ENCODE measurements around the gene TPD52L1.

Gene TPD52L1

GRCh38 chr6:125254321-125254720, 100.7 kb downstream of the TPD52L1 start:
- no peak overlapping the region for H3K9ac ChIP-seq (ENCODE audit: low read length)
- no peaks in the 10 kb centered on the region for H3K9me3 ChIP-seq (ENCODE audit: control insufficient read depth, low read length)
- H3K4me3 ChIP-seq (ENCODE audit: low read length): no peak overlapping the region
- no peaks in the 10 kb centered on the region for H3K36me3 ChIP-seq (ENCODE audit: control insufficient read depth, insufficient read depth, low read length)
- no peaks in the 10 kb centered on the region for H3K27me3 ChIP-seq (ENCODE audit: control insufficient read depth, insufficient read depth, low read length)
- no peaks in the 10 kb centered on the region for H3K4me1 ChIP-seq (ENCODE audit: control insufficient read depth, insufficient read depth, low read length)

GRCh38 chr6:125255201-125255600, 101.6 kb downstream of the TPD52L1 start:
- H3K27me3 ChIP-seq (ENCODE audit: control insufficient read depth, insufficient read depth, low read length): no peaks in the 10 kb centered on the region

GRCh38 chr6:125257351-125257750, 103.8 kb downstream of the TPD52L1 start:
- H3K4me1 ChIP-seq (ENCODE audit: control insufficient read depth, insufficient read depth, low read length): no peaks in the 10 kb centered on the region
- H3K36me3 ChIP-seq (ENCODE audit: control insufficient read depth, insufficient read depth, low read length): no peaks in the 10 kb centered on the region
- no peak overlapping the region for H3K9ac ChIP-seq (ENCODE audit: low read length)
- H3K4me3 ChIP-seq (ENCODE audit: low read length): no peak overlapping the region
- H3K27me3 ChIP-seq (ENCODE audit: control insufficient read depth, insufficient read depth, low read length): no peaks in the 10 kb centered on the region
- no peaks in the 10 kb centered on the region for H3K9me3 ChIP-seq (ENCODE audit: control insufficient read depth, low read length)

More at GRCh38 chr6:125255201-125255600, 101.6 kb downstream of the TPD52L1 start:
- Histone ChIP-seq H3K36me3 (ENCODE audit: control insufficient read depth, insufficient read depth, low read length) (no peaks in the 10 kb centered on the region), H3K9ac (ENCODE audit: low read length) (no peak overlapping the region), H3K9me3 (ENCODE audit: control insufficient read depth, low read length) (no peaks in the 10 kb centered on the region), H3K4me1 (ENCODE audit: control insufficient read depth, insufficient read depth, low read length) (no peaks in the 10 kb centered on the region), H3K4me3 (ENCODE audit: low read length) (no peak overlapping the region)

GRCh38 chr6:125258651-125259353, 105.2 kb downstream of the TPD52L1 start:
- no peaks in the 10 kb centered on the region for H3K36me3 ChIP-seq (ENCODE audit: control insufficient read depth, insufficient read depth, low read length)
- H3K9me3 ChIP-seq (ENCODE audit: control insufficient read depth, low read length): no peaks in the 10 kb centered on the region
- no peak overlapping the region for H3K4me3 ChIP-seq (ENCODE audit: low read length)
- no peaks in the 10 kb centered on the region for H3K27me3 ChIP-seq (ENCODE audit: control insufficient read depth, insufficient read depth, low read length)
- no peaks in the 10 kb centered on the region for H3K4me1 ChIP-seq (ENCODE audit: control insufficient read depth, insufficient read depth, low read length)
- no peak overlapping the region for H3K9ac ChIP-seq (ENCODE audit: low read length)

- Histone ChIP-seq H3K4me3 (ENCODE audit: low read length) (no peak overlapping the region), H3K4me1 (ENCODE audit: control insufficient read depth, insufficient read depth, low read length) (no peaks in the 10 kb centered on the region), H3K27me3 (ENCODE audit: control insufficient read depth, insufficient read depth, low read length) (no peaks in the 10 kb centered on the region), H3K9ac (ENCODE audit: low read length) (no peak overlapping the region), H3K9me3 (ENCODE audit: control insufficient read depth, low read length) (no peaks in the 10 kb centered on the region), H3K36me3 (ENCODE audit: control insufficient read depth, insufficient read depth, low read length) (no peaks in the 10 kb centered on the region)
Measured at GRCh38 chr6:125259354-125259736, 105.8 kb downstream of the TPD52L1 start.

- Histone ChIP-seq H3K36me3 (ENCODE audit: control insufficient read depth, insufficient read depth, low read length) (no peaks in the 10 kb centered on the region), H3K9me3 (ENCODE audit: control insufficient read depth, low read length) (no peaks in the 10 kb centered on the region), H3K9ac (ENCODE audit: low read length) (no peak overlapping the region), H3K4me3 (ENCODE audit: low read length) (no peak overlapping the region), H3K4me1 (ENCODE audit: control insufficient read depth, insufficient read depth, low read length) (no peaks in the 10 kb centered on the region), H3K27me3 (ENCODE audit: control insufficient read depth, insufficient read depth, low read length) (no peaks in the 10 kb centered on the region)
Measured at GRCh38 chr6:125262016-125263013, 108.7 kb downstream of the TPD52L1 start.

- Histone ChIP-seq H3K36me3 (ENCODE audit: control insufficient read depth, insufficient read depth, low read length) (no peaks in the 10 kb centered on the region), H3K9me3 (ENCODE audit: control insufficient read depth, low read length) (no peaks in the 10 kb centered on the region), H3K4me3 (ENCODE audit: low read length) (no peak overlapping the region), H3K4me1 (ENCODE audit: control insufficient read depth, insufficient read depth, low read length) (no peaks in the 10 kb centered on the region), H3K9ac (ENCODE audit: low read length) (no peak overlapping the region), H3K27me3 (ENCODE audit: control insufficient read depth, insufficient read depth, low read length) (no peaks in the 10 kb centered on the region)
Measured at GRCh38 chr6:125264476-125264875, 110.9 kb downstream of the TPD52L1 start.

GRCh38 chr6:125267806-125268523, 114.4 kb downstream of the TPD52L1 start:
- H3K9me3 ChIP-seq (ENCODE audit: control insufficient read depth, low read length): no peaks in the 10 kb centered on the region
- H3K4me1 ChIP-seq (ENCODE audit: control insufficient read depth, insufficient read depth, low read length): no peaks in the 10 kb centered on the region
- peaks cover 3% of the 10 kb centered on the region for H3K36me3 ChIP-seq (ENCODE audit: control insufficient read depth, insufficient read depth, low read length)
- H3K4me3 ChIP-seq (ENCODE audit: low read length): no peak overlapping the region
- H3K27me3 ChIP-seq (ENCODE audit: control insufficient read depth, insufficient read depth, low read length): no peaks in the 10 kb centered on the region
- H3K9ac ChIP-seq (ENCODE audit: low read length): no peak overlapping the region

- Histone ChIP-seq H3K9ac (ENCODE audit: low read length) (no peak overlapping the region), H3K4me1 (ENCODE audit: control insufficient read depth, insufficient read depth, low read length) (no peaks in the 10 kb centered on the region), H3K36me3 (ENCODE audit: control insufficient read depth, insufficient read depth, low read length) (peaks cover 5% of the 10 kb centered on the region), H3K27me3 (ENCODE audit: control insufficient read depth, insufficient read depth, low read length) (no peaks in the 10 kb centered on the region), H3K4me3 (ENCODE audit: low read length) (no peak overlapping the region), H3K9me3 (ENCODE audit: control insufficient read depth, low read length) (no peaks in the 10 kb centered on the region)
Measured at GRCh38 chr6:125268765-125269164, 115.2 kb downstream of the TPD52L1 start.

GRCh38 chr6:125269328-125269985, 115.9 kb downstream of the TPD52L1 start:
- no peaks in the 10 kb centered on the region for H3K9me3 ChIP-seq (ENCODE audit: control insufficient read depth, low read length)

GRCh38 chr6:125270380-125270779, 116.8 kb downstream of the TPD52L1 start:
- Histone ChIP-seq H3K9ac (ENCODE audit: low read length) (no peak overlapping the region), H3K36me3 (ENCODE audit: control insufficient read depth, insufficient read depth, low read length) (peaks cover 5% of the 10 kb centered on the region), H3K27me3 (ENCODE audit: control insufficient read depth, insufficient read depth, low read length) (no peaks in the 10 kb centered on the region), H3K9me3 (ENCODE audit: control insufficient read depth, low read length) (no peaks in the 10 kb centered on the region), H3K4me1 (ENCODE audit: control insufficient read depth, insufficient read depth, low read length) (no peaks in the 10 kb centered on the region), H3K4me3 (ENCODE audit: low read length) (no peak overlapping the region)

More at GRCh38 chr6:125269328-125269985, 115.9 kb downstream of the TPD52L1 start:
- H3K4me1 ChIP-seq (ENCODE audit: control insufficient read depth, insufficient read depth, low read length): no peaks in the 10 kb centered on the region
- peaks cover 5% of the 10 kb centered on the region for H3K36me3 ChIP-seq (ENCODE audit: control insufficient read depth, insufficient read depth, low read length)
- H3K27me3 ChIP-seq (ENCODE audit: control insufficient read depth, insufficient read depth, low read length): no peaks in the 10 kb centered on the region
- no peak overlapping the region for H3K4me3 ChIP-seq (ENCODE audit: low read length)
- H3K9ac ChIP-seq (ENCODE audit: low read length): no peak overlapping the region
